NT2/D1 (cell line): ENCODE data around the gene PLD1.

Experiments
- SUZ12 ChIP-seq: IDR thresholded peaks from 2 replicates; pipeline ENCODE4 v1.6.1; 2011; ENCODE audit not compliant: insufficient read length, insufficient read depth; ENCODE audit errors: extremely low read depth
- YY1 ChIP-seq: IDR thresholded peaks from 2 replicates; pipeline ENCODE4 v1.6.1; 2011; ENCODE audit not compliant: insufficient read length, insufficient read depth
- ZNF274 ChIP-seq: IDR thresholded peaks from 2 replicates; pipeline ENCODE4 v1.6.1; 2011; ENCODE audit warnings: mild to moderate bottlenecking, low read depth, low read length

- TF ChIP-seq SUZ12 (no peak), YY1 (no peak), ZNF274 (no peak)
These were observed 123.2 kb downstream of the PLD1 start for GRCh38 chr3:171687064-171687463.
